Cardiac muscle cell (in vitro differentiated cells and primary cell): ENCODE measurements around the gene VTCN1. TPM values are rescaled to one million over a fixed set of nuclear protein-coding genes. Genes with fewer than 3 reads are reported as not detected.

Source experiments
- DNase-seq, 2 donors: peaks; one replicate each; pipeline versions ENCODE4 v3.0.0 to v3.0.0-alpha.2; 2010 to 2017; ENCODE audit warnings: low read depth in 1 of 2, low spot score in 1 of 2
- H3K27ac ChIP-seq: fragments of 200-600 bp; sonication (generic); 2 replicates; pipeline ENCODE4 v1.5.1; 2016
- H3K27me3 ChIP-seq: fragments of 200-600 bp; sonication (generic); 2 replicates; pipeline ENCODE4 v1.6.0; 2016; ENCODE audit warnings: control low read depth
- H3K36me3 ChIP-seq: fragments of 200-600 bp; sonication (generic); 2 replicates; pipeline ENCODE4 v1.5.1; 2016; ENCODE audit warnings: control low read depth
- H3K4me1 ChIP-seq: fragments of 200-600 bp; sonication (generic); 2 replicates; pipeline ENCODE4 v1.8.1; 2017; ENCODE audit warnings: low read depth, mild to moderate bottlenecking, mixed run types
- H3K4me3 ChIP-seq: fragments of 200-600 bp; sonication (generic); 2 replicates; pipeline ENCODE4 v1.5.1; 2016; ENCODE audit warnings: mild to moderate bottlenecking
- H3K9me3 ChIP-seq: fragments of 200-600 bp; sonication (generic); 2 replicates; pipeline ENCODE4 v1.5.1; 2017; ENCODE audit warnings: low read depth, mild to moderate bottlenecking, control low read depth
- polyA plus RNA-seq: library from polyadenylated mRNA; unstranded; fragments of >200 nt; fragmentation: Nextera tagmentation; extraction: Ambion mirVana; gene quantifications from 2 replicates; pipeline ENCODE4 v1.2.1, GENCODE V29; 2016
- total RNA-seq: library from RNA; depleted of rRNA; stranded (reverse); fragments of >200 nt; gene quantifications from 2 replicates; pipeline ENCODE4 v1.2.3, GENCODE V29; 2016
- TF ChIP-seq, protein P1 (sequence below): IDR thresholded peaks from 2 replicates; pipeline ENCODE4 v1.5.1; 2012; ENCODE audit warnings: low read depth, mild to moderate bottlenecking, low read length

The VTCN1 gene
- total and polyA plus RNA-seq, 2 experiments from 2014 or later, result 0.70 TPM; not detected in 1

GRCh38 chr1:117181630-117182041, 29.1 kb downstream of the VTCN1 start:
- Histone ChIP-seq H3K4me3 (no peak overlapping the region), H3K27ac (peak overlapping the region; percentile 61), H3K36me3 (no peaks in the 10 kb centered on the region), H3K4me1 (peaks cover 32% of the 10 kb centered on the region), H3K9me3 (no peaks in the 10 kb centered on the region), H3K27me3 (no peaks in the 10 kb centered on the region)
- TF ChIP-seq, protein P1, sequence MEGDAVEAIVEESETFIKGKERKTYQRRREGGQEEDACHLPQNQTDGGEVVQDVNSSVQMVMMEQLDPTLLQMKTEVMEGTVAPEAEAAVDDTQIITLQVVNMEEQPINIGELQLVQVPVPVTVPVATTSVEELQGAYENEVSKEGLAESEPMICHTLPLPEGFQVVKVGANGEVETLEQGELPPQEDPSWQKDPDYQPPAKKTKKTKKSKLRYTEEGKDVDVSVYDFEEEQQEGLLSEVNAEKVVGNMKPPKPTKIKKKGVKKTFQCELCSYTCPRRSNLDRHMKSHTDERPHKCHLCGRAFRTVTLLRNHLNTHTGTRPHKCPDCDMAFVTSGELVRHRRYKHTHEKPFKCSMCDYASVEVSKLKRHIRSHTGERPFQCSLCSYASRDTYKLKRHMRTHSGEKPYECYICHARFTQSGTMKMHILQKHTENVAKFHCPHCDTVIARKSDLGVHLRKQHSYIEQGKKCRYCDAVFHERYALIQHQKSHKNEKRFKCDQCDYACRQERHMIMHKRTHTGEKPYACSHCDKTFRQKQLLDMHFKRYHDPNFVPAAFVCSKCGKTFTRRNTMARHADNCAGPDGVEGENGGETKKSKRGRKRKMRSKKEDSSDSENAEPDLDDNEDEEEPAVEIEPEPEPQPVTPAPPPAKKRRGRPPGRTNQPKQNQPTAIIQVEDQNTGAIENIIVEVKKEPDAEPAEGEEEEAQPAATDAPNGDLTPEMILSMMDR, result no peak
- DNase-seq, result no peak

- Histone ChIP-seq H3K36me3 (no peaks in the 10 kb centered on the region), H3K9me3 (no peaks in the 10 kb centered on the region), H3K27ac (no peak overlapping the region), H3K4me1 (peaks cover 26% of the 10 kb centered on the region), H3K4me3 (no peak overlapping the region), H3K27me3 (no peaks in the 10 kb centered on the region)
- DNase-seq, result peak in 1 of 2 donors; percentile 20
- TF ChIP-seq, protein P1, result no peak
Observed at GRCh38 chr1:117180147-117180967, 30.4 kb downstream of the VTCN1 start.

DNA sequence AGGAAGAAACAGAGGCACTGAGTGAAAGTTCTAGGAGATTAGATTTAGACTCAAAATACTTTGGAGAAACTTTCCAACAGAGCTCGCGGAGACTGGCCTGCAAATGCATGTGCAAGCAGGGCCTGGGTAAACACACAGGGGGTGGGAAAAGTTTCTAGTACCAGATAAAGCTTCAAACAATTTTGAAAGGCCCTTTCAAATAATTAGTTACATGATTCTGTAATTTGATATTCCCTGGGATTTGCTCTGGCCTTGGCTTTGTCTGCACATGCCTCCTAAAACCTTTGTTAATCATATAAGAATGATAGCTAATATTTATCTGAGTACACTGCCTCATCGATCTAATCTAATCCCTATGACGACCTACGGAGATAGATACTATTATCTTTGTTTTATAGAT, 31.3 kb downstream of the VTCN1 start:
- H3K4me3 ChIP-seq, result no peak overlapping the region
- no peak for DNase-seq
- H3K27me3 ChIP-seq, result no peaks in the 10 kb centered on the region
- no peaks in the 10 kb centered on the region for H3K9me3 ChIP-seq
- TF ChIP-seq, protein P1, result no peak
- peak overlapping the region; percentile 37 for H3K27ac ChIP-seq
- peaks cover 26% of the 10 kb centered on the region for H3K4me1 ChIP-seq
- H3K36me3 ChIP-seq, result no peaks in the 10 kb centered on the region

DNA sequence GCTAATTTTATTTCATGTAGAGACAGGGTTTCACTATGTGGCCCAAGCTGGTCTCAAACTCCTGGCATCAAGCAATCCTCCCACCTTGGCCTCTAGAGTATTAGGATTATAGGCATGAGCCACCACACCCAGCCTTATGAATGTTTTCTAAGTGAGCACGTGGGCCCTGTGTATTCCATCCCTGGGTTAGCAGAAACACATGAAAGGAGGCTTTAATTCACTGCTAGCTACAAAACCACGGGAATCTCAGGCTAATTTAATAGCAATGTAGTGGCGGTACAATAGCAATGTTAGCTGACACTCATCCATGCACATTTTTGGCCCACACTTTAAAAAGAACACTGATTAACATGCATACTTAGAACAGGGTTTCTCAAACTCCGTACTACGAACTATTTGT, 32.0 kb downstream of the VTCN1 start:
- Histone ChIP-seq H3K36me3 (no peaks in the 10 kb centered on the region), H3K4me1 (peaks cover 26% of the 10 kb centered on the region), H3K9me3 (no peaks in the 10 kb centered on the region), H3K4me3 (no peak overlapping the region), H3K27me3 (no peaks in the 10 kb centered on the region), H3K27ac (peak overlapping the region; percentile 37)
- TF ChIP-seq, protein P1, result no peak
- DNase-seq, result no peak

DNA sequence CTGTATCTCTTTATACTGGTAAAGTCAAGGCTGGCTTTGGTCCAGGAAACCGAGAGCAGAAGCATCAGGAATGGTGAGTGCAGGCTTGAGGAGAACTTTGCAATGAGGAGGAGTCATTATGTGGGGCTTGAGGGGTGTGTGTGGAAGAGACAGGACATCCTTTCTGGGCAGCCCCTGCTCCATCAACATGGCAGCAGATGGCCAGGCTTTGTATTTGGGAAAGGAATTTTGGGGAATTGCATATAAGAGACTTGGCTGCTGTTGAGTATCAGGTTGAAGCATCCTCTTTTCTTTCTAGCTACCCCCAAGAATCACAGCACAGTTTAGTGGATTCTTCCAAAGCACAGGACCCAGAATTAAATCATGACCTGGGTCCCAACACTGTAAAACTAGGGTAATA, 33.4 kb downstream of the VTCN1 start:
- H3K27ac ChIP-seq, result no peak overlapping the region
- no peak for DNase-seq
- peaks cover 26% of the 10 kb centered on the region for H3K4me1 ChIP-seq
- H3K27me3 ChIP-seq, result no peaks in the 10 kb centered on the region
- H3K36me3 ChIP-seq, result no peaks in the 10 kb centered on the region
- no peaks in the 10 kb centered on the region for H3K9me3 ChIP-seq
- H3K4me3 ChIP-seq, result no peak overlapping the region
- TF ChIP-seq, protein P1, result no peak
